ENCODE measurements around the gene UBR4.
"Not testable (repeated sequence)": the region's sequence is repeated elsewhere in the genome, so short reads cannot be mapped to it uniquely, and the experiment has no call there.

UBR4 gene

GRCh38 chr1:19186001-19186400 lies 24.1 kb downstream of the UBR4 start:
- DNase-seq = no peak

GRCh38 chr1:19182223-19182622 lies 27.8 kb downstream of the UBR4 start:
- DNase-seq = no peak

GRCh38 chr1:19180265-19180657 lies 29.8 kb downstream of the UBR4 start:
- DNase-seq = not testable (repeated sequence)

- DNase-seq = no peak
Measured at GRCh38 chr1:19179597-19180264, 30.3 kb downstream of the UBR4 start.

GRCh38 chr1:19178734-19179398 lies 31.2 kb downstream of the UBR4 start:
- DNase-seq = no peak

- no peak for DNase-seq
Measured at GRCh38 chr1:19177811-19178210, 32.3 kb downstream of the UBR4 start.

GRCh38 chr1:19169642-19170041 lies 40.4 kb downstream of the UBR4 start:
- DNase-seq = no peak

GRCh38 chr1:19167140-19167539 lies 42.9 kb downstream of the UBR4 start:
- no peak for DNase-seq

- DNase-seq = no peak
Measured at GRCh38 chr1:19166066-19166465, 44.0 kb downstream of the UBR4 start.

GRCh38 chr1:19165501-19165900 lies 44.6 kb downstream of the UBR4 start:
- no peak for DNase-seq

- DNase-seq = no peak
Measured at GRCh38 chr1:19164274-19165015, 45.6 kb downstream of the UBR4 start.

- DNase-seq = no peak
Measured at GRCh38 chr1:19163261-19163660, 46.8 kb downstream of the UBR4 start.

GRCh38 chr1:19160831-19161230 lies 49.2 kb downstream of the UBR4 start:
- DNase-seq = no peak

- DNase-seq = no peak
Measured at GRCh38 chr1:19157653-19158052, 52.4 kb downstream of the UBR4 start.

- no peak for DNase-seq
Measured at GRCh38 chr1:19156676-19157075, 53.4 kb downstream of the UBR4 start.

- no peak for DNase-seq
Measured at GRCh38 chr1:19154876-19155275, 55.2 kb downstream of the UBR4 start.

GRCh38 chr1:19153169-19153568 lies 56.9 kb downstream of the UBR4 start:
- DNase-seq = no peak

- DNase-seq = no peak
Measured at GRCh38 chr1:19151537-19151936, 58.5 kb downstream of the UBR4 start.

GRCh38 chr1:19149736-19150135 lies 60.3 kb downstream of the UBR4 start:
- DNase-seq = no peak

- DNase-seq = no peak
Measured at GRCh38 chr1:19140465-19140864, 69.6 kb downstream of the UBR4 start.

- DNase-seq = no peak
Measured at GRCh38 chr1:19139711-19140110, 70.4 kb downstream of the UBR4 start.

GRCh38 chr1:19138958-19139581 lies 71.0 kb downstream of the UBR4 start:
- DNase-seq = no peak

GRCh38 chr1:19138331-19138730 lies 71.7 kb downstream of the UBR4 start:
- DNase-seq = no peak

- DNase-seq = no peak
Measured at GRCh38 chr1:19137158-19137557, 72.9 kb downstream of the UBR4 start.

All from activated CD4-positive, alpha-beta T cell treated with anti-CD3 and anti-CD28 coated beads, Interleukin-2, amount 50 U/mL, for 1 hour (primary cell).